Suprapubic skin (tissue), 3 donors: ENCODE data around the gene OR2AE1.

Source experiments
- POLR2A ChIP-seq, 2 donors: fragments of 450-650 bp; IDR thresholded peaks; one replicate each; pipeline ENCODE4 v1.6.1; 2017; ENCODE audit warnings: antibody characterized with exemption in 2 of 2, mild to moderate bottlenecking in 2 of 2, moderate library complexity in 2 of 2
- TF ChIP-seq, protein P1 (sequence below), 2 donors: fragments of 200-600 bp in 1 of 2; fragments of 450-650 bp in 1 of 2; sonication (generic) in 1 of 2; IDR thresholded peaks; one replicate each; pipeline ENCODE4 v1.5.1; 2016 to 2019; ENCODE audit warnings: antibody characterized with exemption in 2 of 2, mild to moderate bottlenecking in 1 of 2, moderate library complexity in 1 of 2

DNA sequence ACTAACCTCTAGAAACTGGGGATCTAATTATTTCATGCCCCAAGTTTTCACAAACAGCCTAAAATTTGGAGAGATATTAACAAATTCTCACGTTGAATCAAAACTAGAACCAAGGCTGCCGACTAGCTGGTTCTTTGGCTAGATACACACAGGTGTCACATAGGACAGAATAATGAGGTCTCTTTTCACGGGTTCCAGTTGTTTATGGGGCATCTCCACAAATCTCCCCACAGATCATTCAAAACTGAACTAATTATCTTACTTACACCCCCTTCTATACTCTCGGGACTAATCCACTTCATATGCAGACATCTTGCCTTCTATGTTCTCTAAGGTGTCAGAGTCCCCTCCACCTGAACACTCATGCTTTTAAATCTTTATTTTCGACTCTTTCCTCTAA, 16.4 kb upstream of the OR2AE1 start:
- TF ChIP-seq, protein P1, sequence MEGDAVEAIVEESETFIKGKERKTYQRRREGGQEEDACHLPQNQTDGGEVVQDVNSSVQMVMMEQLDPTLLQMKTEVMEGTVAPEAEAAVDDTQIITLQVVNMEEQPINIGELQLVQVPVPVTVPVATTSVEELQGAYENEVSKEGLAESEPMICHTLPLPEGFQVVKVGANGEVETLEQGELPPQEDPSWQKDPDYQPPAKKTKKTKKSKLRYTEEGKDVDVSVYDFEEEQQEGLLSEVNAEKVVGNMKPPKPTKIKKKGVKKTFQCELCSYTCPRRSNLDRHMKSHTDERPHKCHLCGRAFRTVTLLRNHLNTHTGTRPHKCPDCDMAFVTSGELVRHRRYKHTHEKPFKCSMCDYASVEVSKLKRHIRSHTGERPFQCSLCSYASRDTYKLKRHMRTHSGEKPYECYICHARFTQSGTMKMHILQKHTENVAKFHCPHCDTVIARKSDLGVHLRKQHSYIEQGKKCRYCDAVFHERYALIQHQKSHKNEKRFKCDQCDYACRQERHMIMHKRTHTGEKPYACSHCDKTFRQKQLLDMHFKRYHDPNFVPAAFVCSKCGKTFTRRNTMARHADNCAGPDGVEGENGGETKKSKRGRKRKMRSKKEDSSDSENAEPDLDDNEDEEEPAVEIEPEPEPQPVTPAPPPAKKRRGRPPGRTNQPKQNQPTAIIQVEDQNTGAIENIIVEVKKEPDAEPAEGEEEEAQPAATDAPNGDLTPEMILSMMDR (IDR thresholded peaks at IDR 0.05): no peak
- TF ChIP-seq POLR2A (IDR thresholded peaks at IDR 0.05): no peak
